ENCODE results near the gene FAM25A. TPM values are rescaled to one million over a fixed set of nuclear protein-coding genes. Genes with fewer than 3 reads are reported as not detected.
"Not testable (repeated sequence)": the region's sequence is repeated elsewhere in the genome, so short reads cannot be mapped to it uniquely, and the experiment has no call there.

FAM25A gene
- total RNA-seq, 4 donors from 2014 or later, result not detected

- 94 to 98% methylated on average over 5 of the region's 5 CpGs for WGBS, 2 donors
- DNase-seq, result no peak
- no peak for TF ChIP-seq CTCF (IDR thresholded peaks at IDR 0.05)
- TF ChIP-seq POLR2A (IDR thresholded peaks at IDR 0.05), result no peak
- Histone ChIP-seq H3K36me3 (no peaks in the 10 kb centered on the region), H3K4me3 (replicated peaks in 1 of 3) (no peak overlapping the region), H3K27me3 (no peaks in the 10 kb centered on the region), H3K9me3 (no peaks in the 10 kb centered on the region), H3K4me1 (peaks cover 10 to 51% of the 10 kb centered on the region in 2 donors), H3K27ac (no peak overlapping the region)
- intact Hi-C loops (cut with DNase I), result no loop called here
Observed at GRCh38 chr10:86976362-86977056, 43.6 kb upstream of the FAM25A start.

- H3K36me3 ChIP-seq; H3K9me3 ChIP-seq; intact Hi-C loops (cut with DNase I); H3K27me3 ChIP-seq; H3K4me3 ChIP-seq (replicated peaks in 1 of 3): not testable (repeated sequence)
- Histone ChIP-seq H3K4me1 (peaks cover 6 to 37% of the 10 kb centered on the region in 2 donors), H3K27ac (peak overlapping the region in 2 of 3 donors; percentile 32 to 40)
- WGBS, 2 donors, result 59 to 61% methylated on average over 3 of the region's 3 CpGs
- peak; percentile 41 to 49 for DNase-seq
Observed at GRCh38 chr10:86978457-86978856, 41.6 kb upstream of the FAM25A start.

- WGBS, 2 donors, result 82 to 83% methylated on average over 2 to 4 of the region's 4 CpGs
- intact Hi-C loops (cut with DNase I), result no loop called here
Observed at GRCh38 chr10:86979296-86979818, 40.7 kb upstream of the FAM25A start.

GRCh38 chr10:86979977-86980448 lies 40.1 kb upstream of the FAM25A start:
- Histone ChIP-seq H3K9me3 (no peaks in the 10 kb centered on the region), H3K4me1 (peaks cover 0 to 24% of the 10 kb centered on the region in 2 donors), H3K36me3 (no peaks in the 10 kb centered on the region), H3K27ac (peak overlapping the region; percentile 18 to 47 (median 39)), H3K27me3 (no peaks in the 10 kb centered on the region), H3K4me3 (replicated peaks in 1 of 3) (no peak overlapping the region)
- no peak for DNase-seq
- WGBS, 2 donors, result 32 to 36% methylated on average over 3 of the region's 3 CpGs
- intact Hi-C loops (cut with DNase I), result no loop called here
- no peak for TF ChIP-seq CTCF (IDR thresholded peaks at IDR 0.05)
- no peak for TF ChIP-seq POLR2A (IDR thresholded peaks at IDR 0.05)

More at GRCh38 chr10:86979296-86979818, 40.7 kb upstream of the FAM25A start:
- Histone ChIP-seq H3K36me3 (no peaks in the 10 kb centered on the region), H3K4me3 (replicated peaks in 1 of 3) (no peak overlapping the region), H3K9me3 (no peaks in the 10 kb centered on the region), H3K4me1 (peaks cover 3 to 29% of the 10 kb centered on the region in 2 donors), H3K27ac (peak overlapping the region in 2 of 3 donors; percentile 18 to 39), H3K27me3 (no peaks in the 10 kb centered on the region)
- no peak for DNase-seq
- TF ChIP-seq POLR2A (IDR thresholded peaks at IDR 0.05) (no peak), CTCF (IDR thresholded peaks at IDR 0.05) (no peak)

- H3K4me3 ChIP-seq (replicated peaks in 1 of 3); intact Hi-C loops (cut with DNase I); H3K36me3 ChIP-seq; H3K9me3 ChIP-seq; H3K27me3 ChIP-seq; DNase-seq: not testable (repeated sequence)
- Histone ChIP-seq H3K4me1 (peaks cover 0 to 24% of the 10 kb centered on the region in 2 donors), H3K27ac (peak overlapping the region in 1 of 3 donors; percentile 47)
- 87 to 91% methylated on average over 6 of the region's 6 CpGs for WGBS, 2 donors
Observed at GRCh38 chr10:86981020-86981419, 39.1 kb upstream of the FAM25A start.

- Histone ChIP-seq H3K4me1 (peaks cover 0 to 24% of the 10 kb centered on the region in 2 donors), H3K27me3 (no peaks in the 10 kb centered on the region), H3K27ac (no peak overlapping the region), H3K36me3 (no peaks in the 10 kb centered on the region), H3K4me3 (replicated peaks in 1 of 3) (no peak overlapping the region), H3K9me3 (no peaks in the 10 kb centered on the region)
- no peak for DNase-seq
- intact Hi-C loops (cut with DNase I), result no loop called here
- TF ChIP-seq POLR2A (IDR thresholded peaks at IDR 0.05) (no peak), CTCF (IDR thresholded peaks at IDR 0.05) (no peak)
- 89 to 93% methylated on average over 5 of the region's 5 CpGs for WGBS, 2 donors
Observed at GRCh38 chr10:86981716-86982115, 38.4 kb upstream of the FAM25A start.

- intact Hi-C loops (cut with DNase I); H3K36me3 ChIP-seq; H3K4me3 ChIP-seq (replicated peaks in 1 of 3); H3K27ac ChIP-seq; H3K27me3 ChIP-seq; H3K9me3 ChIP-seq; DNase-seq: not testable (repeated sequence)
- peaks cover 0 to 14% of the 10 kb centered on the region in 2 donors for H3K4me1 ChIP-seq
- WGBS, 2 donors, result 93 to 94% methylated on average over 4 of the region's 4 CpGs
Observed at GRCh38 chr10:86984498-86984897, 35.6 kb upstream of the FAM25A start.
